Brain pericyte (primary cell): ENCODE measurements around the gene SPTLC1.
"Not testable (repeated sequence)": the region's sequence is repeated elsewhere in the genome, so short reads cannot be mapped to it uniquely, and the experiment has no call there.

Source experiments
- DNase-seq: peaks from one replicate; pipeline ENCODE4 v3.0.0-alpha.2; 2012; ENCODE audit warnings: low read depth, low spot score

The SPTLC1 gene

DNA sequence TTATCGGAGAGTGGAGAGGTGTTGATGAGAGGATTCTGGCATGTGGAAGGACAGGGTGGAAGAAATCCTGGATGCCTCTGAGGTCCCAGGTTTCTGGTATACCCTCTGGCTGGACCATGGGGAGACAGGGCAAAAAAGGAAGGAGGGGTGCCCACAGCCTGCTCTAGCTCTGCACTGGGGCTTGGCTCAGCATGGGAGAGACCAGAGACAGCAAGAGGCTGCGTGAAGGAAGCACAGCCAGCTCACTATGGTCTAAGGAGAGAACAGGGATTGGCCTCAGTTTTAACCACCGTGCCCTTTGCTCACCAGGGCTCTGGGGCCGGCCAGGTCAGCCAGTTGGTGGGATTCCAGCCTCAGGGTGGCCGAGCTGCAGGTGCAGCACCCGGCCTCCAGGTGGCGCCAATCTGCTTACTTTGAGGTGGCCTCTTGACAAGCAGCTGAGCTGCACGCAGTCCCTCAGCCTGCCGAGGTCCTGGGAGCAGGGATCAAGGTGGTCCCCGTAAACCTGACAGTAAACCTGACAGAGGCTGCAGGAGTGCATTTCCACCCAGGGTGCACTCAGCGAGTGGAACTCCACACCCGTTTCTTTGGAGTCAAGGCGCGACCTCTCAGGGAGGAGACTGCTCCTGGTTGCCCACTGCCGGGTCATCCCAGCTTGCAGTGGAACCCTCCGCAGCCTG, 25.0 kb upstream of the SPTLC1 start:
- DNase-seq: no peak

GRCh38 chr9:92138960-92139540, 23.8 kb upstream of the SPTLC1 start:
- DNase-seq: not testable (repeated sequence)

- no peak for DNase-seq
Observed at GRCh38 chr9:92138157-92138959, 23.1 kb upstream of the SPTLC1 start.

- DNase-seq: no peak
Observed at GRCh38 chr9:92136184-92136858, 21.1 kb upstream of the SPTLC1 start.

- DNase-seq: no peak
Observed at GRCh38 chr9:92135576-92135975, 20.4 kb upstream of the SPTLC1 start.

DNA sequence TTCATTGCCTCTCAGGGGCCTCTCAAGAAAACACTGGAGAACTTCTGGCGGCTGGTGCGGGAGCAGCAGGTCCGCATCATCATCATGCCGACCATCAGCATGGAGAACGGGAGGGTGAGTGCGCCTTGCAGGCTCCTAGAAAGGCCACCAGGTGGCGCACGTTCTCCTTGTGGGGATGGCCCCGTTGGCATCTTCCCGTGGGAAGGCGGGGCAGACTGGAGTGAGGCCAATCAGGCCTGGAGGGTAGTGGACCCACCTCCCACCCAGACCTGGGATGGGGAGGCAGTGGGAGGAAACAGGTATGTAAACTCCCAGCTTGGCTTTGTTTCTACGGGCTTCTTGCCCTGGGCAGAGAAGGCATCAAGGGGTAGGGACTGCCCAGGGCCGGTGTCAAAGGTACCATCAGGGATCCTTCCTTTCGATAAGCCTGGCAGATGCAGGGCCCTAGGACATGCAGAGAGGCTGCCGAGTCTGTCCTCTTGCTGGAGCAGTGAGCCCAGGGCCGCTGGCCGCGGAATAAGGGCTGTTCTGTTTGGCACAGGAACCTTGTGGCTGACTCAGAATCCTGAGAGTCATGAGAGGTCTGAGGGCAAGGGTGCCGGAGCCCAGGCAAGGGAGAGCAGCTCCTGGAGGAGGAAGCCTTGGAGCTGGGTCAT, 18.9 kb upstream of the SPTLC1 start:
- DNase-seq: no peak

GRCh38 chr9:92132913-92133312, 17.7 kb upstream of the SPTLC1 start:
- not testable (repeated sequence) for DNase-seq

DNA sequence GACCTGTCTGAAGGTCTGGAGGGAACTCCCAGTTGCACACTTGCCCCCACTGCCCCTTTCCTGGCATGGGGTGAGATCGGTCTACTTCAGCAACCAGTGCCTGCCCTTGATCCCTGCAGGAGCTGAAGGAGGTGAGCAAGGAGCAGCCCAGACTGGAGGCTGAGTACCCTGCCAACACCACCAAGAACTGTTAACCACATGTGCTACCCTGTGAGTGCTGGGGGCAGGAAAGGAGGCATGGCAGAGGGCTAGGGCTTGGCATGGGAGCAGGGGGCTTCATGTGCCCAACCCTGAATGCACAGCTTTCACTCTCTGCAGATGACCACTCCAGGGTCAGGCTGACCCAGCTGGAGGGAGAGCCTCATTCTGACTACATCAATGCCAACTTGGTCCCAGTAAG, 17.3 kb upstream of the SPTLC1 start:
- DNase-seq: no peak

- DNase-seq: no peak
Observed at GRCh38 chr9:92122800-92123199, 7.6 kb upstream of the SPTLC1 start.

DNA sequence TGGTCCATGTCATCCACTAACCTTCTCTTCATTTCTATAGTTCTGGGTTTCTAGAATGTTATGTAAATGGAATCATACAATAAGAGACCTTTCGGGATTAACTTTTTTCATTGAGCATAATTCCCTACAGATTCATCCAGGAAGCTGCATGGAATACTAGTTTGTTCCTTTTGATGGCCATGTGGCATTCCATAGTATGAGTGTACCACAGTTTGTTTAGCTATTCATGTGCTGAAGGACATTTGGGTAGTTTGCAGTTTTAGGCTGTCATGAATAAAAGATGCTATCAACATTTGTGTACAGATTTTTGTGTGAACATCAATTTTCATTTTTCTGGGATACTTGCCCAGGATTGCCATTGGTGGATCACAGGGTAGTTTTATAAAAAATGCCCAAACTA, 6.8 kb upstream of the SPTLC1 start:
- no peak for DNase-seq

- DNase-seq: no peak
Observed at GRCh38 chr9:92121265-92121664, 6.1 kb upstream of the SPTLC1 start.

- DNase-seq: no peak
Observed at GRCh38 chr9:92120138-92120537, 4.9 kb upstream of the SPTLC1 start.

GRCh38 chr9:92119586-92119985, 4.4 kb upstream of the SPTLC1 start:
- DNase-seq: no peak

DNA sequence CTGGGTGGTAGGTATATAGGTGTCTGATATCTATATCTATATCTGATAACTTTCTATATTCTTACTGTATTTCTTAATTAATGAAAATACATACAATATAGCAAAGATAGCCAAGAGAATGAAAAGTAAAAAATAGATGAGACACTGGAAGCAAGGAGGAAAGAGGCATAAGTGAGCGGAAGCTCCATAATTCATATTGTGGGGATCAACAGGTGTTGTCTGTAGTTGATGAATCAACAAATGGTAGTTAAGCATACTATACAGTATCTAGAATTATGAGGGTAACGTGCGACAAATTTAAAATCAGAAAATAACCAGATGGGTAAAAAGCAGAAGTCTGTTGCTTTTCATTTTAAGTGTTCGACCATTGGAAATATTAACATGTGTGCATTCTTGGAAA, 7.1 kb downstream of the SPTLC1 start:
- DNase-seq: no peak

DNA sequence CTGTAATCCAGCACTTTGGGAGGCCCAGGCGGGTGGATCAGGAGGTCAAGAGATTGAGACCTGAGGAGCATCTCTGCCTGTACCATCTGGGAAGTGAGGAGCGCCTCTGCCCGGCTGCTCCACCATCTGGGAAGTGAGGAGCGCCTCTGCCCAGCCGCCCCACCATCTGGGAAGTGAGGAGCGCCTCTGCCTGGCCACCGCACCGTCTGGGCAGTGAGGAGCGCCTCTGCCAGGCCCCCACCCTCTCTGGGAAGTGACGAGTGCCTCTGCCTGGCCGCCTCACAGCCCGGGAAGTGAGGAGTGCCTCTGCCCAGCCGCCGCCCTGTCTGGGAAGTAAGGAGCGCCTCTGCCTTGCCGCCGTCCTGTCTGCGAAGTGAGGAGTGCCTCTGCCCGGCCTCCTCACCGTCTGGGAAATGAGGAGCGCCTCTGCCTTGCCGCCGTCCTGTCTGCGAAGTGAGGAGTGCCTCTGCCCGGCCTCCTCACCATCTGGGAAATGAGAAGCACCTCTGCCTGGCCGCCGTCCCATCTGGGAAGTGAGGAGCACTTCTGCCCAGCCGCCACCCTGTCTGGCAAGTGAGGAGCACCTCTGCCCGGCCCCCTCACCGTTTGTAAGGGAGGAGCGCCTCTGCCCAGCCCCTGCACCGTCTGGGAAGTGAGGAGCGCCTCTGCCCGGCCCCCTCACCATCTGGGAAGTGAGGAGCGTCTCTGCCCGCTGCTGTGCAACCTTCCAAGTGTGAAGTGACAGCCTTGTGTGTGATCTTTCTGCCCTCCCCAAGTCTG, 9.6 kb downstream of the SPTLC1 start:
- not testable (repeated sequence) for DNase-seq

DNA sequence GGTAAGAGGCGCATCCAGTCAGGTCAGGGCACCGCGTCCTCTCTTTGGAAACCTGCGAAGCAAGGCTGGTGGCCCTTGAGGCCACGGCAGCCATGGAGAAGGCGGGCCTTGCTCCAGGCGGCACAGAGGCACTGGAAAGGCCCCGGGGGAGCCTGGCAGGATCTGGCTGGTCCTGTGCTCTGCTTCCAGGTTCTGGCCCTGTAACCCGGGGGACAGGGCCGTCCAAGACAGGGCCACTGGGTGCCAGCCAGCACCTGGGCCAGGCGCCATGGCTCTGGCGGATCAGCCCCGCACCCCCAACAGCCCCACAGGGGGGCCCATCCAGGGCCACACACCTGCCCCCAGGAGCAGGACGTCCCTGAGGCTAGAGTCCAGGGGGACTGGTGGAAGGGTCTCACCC, 11.6 kb downstream of the SPTLC1 start:
- DNase-seq: not testable (repeated sequence)

DNA sequence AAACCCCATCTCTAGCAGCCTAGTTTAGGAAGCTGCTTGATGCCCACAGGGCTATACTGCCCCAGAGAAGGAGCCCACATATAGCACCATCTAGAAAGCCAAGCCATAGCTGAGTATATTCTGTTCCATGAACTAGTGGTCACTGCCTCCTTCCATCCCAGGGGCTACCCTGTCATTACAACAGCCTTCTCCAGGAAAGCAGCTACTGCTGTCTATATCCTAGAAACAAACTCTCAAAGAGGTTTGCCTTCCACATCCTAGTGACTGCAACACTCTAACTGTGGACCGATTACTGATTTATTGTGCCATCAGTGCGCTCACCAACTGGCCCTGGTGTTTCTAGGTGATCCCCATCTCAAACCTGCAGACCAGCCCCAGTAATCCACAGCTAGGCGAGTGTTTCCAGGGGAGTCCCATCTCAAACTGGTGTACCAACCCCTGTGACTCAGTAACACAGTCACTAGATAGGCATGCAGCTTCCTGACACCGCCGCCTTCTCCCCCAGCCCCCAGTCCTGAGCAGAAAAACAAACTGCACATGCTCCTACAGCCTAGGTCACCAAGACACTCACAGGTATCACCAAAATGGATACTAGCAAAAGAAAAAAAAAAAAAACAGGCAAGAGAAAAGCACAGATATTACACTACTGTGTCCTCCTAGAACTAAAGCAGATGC, 14.8 kb downstream of the SPTLC1 start:
- DNase-seq: no peak

- DNase-seq: no peak
Observed at GRCh38 chr9:92098638-92099037, 16.6 kb downstream of the SPTLC1 start.

DNA sequence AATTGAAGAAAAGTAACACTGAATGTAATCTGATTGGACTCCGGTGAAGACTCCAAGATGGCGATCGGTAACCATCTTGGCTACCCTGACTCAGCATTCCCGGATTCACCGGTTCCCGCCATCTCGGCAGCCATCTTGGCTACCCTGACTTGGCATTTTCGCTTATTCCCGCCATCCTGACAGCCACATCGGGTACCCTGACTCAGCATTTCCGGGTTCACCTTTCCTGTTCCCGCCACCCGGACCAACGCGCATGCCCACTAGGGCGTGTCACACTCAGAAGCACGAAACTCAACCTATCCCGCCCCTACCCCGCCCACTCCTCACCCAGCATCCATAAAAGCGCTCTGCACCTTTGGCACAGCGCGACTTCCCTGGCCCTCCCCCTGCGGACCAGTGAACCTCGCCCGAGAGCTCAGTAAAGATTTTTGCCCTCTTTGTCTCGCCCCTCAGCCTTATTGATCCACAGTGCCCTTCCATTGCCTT, 17.2 kb downstream of the SPTLC1 start:
- peak; percentile 58 for DNase-seq

- DNase-seq: no peak
Observed at GRCh38 chr9:92095236-92095635, 20.0 kb downstream of the SPTLC1 start.
